Raji (cell line): ENCODE measurements around the gene SSRP1.

Experiments
- POLR2A ChIP-seq: IDR thresholded peaks from 2 replicates; pipeline ENCODE4 v1.6.1; 2011; ENCODE audit warnings: low read depth, low read length, control low read depth; ENCODE audit not compliant: insufficient read depth

The SSRP1 gene

GRCh38 chr11:57330029-57330428 is 5.7 kb downstream of the SSRP1 start:
- TF ChIP-seq POLR2A = no peak

GRCh38 chr11:57327721-57328120 is 8.0 kb downstream of the SSRP1 start:
- TF ChIP-seq POLR2A = no peak

- no peak for TF ChIP-seq POLR2A
Measured at GRCh38 chr11:57325735-57326048, 10.0 kb downstream of the SSRP1 start.

DNA sequence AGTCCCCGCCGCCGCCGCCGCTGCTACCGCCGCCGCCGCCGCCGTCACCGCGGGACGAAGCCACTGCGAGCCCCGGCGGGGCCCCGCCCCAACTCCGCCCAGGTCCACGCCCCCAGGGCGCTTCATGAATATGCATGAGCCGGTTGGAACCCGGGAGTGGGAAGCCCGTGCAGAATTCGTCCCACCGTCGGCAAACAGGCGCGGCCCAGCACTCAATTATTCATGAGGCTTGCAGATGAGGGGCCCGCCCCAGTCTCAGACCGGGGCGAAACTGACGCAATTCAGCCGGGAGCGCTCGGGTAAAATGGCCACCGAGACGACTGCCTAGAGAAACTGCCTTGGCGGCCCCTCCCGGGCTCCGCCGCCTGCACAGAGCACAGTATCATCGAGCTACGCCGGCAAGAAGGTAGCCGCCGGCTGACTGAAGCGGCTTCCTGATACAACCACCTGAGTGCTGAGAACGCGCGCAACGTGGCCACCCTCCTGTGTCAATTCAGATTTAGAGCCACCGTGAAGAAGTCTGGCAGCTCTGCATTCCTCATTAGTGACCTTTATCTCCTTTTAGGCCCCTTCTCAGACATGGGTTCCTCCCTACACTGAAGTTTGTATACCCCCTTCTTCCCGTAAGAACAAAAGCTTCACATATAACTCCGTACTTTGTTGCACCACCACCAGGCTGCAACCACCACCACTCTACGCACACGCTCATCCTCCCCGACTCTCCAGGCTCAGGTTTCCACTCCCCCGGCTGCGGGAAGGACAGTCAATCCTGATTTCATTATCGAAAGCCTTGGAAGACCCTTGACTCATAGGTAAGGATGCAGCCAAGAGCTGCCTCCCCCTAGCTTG is 10.6 kb downstream of the SSRP1 start, which contains the start of gene TNKS1BP1:
Gene TNKS1BP1 (minus strand): TSS at position 67 of the 849 bp plus-strand sequence. CDS start 3,067 bp downstream, outside the sequence.
- peak; percentile 80 for TF ChIP-seq POLR2A

DNA sequence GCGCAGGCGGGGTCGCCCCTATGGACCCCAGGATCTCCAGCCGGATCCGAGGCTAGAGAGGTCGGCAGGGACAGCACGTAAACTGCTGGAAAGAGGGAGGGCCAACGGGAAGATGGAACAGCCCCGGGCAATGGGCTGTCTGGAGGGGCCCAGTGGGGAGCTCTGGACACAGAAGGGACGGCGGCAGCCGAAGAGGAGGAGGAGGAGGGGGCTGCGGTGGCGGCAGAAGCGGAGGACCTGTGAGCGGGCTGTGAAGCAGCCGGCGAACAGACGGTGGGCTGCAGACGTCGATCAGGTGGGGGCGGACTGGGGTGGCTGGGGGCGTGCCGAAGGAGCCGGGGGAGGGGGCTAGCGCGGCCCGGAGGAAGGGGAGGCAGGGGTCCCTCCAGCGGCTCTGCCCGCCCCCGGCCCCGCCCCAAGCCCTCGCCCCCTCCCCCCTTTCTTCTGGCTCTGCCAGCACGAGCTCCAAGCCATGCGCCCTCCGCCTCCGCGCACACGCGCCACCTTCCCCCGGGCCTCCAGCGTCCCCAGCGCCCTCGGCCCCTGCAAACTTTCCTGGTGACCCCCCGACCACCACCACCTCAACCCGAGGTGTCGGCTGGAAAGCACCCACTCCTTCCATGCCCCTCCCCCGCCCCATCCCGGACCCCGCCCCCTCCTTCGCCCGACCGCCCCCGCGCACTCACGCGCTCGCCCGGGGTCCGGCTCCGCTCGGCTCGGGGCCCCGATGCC is 11.4 kb downstream of the SSRP1 start:
- no peak for TF ChIP-seq POLR2A

DNA sequence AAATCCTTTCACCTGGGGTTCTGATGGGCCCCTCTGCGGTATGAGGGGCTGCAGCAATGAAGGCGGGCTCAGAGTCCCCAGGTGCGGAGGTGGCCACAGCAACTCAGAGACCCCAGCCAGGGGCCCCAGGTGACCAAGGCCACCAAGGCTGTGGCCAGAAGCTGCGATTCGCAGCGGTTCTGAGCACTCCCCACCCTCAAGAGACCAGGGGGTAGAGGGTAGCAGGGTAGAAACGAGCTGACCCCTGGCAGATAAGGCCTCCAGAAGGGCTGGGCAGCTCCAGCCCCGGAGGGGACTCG is 11.9 kb downstream of the SSRP1 start:
- TF ChIP-seq POLR2A = no peak

DNA sequence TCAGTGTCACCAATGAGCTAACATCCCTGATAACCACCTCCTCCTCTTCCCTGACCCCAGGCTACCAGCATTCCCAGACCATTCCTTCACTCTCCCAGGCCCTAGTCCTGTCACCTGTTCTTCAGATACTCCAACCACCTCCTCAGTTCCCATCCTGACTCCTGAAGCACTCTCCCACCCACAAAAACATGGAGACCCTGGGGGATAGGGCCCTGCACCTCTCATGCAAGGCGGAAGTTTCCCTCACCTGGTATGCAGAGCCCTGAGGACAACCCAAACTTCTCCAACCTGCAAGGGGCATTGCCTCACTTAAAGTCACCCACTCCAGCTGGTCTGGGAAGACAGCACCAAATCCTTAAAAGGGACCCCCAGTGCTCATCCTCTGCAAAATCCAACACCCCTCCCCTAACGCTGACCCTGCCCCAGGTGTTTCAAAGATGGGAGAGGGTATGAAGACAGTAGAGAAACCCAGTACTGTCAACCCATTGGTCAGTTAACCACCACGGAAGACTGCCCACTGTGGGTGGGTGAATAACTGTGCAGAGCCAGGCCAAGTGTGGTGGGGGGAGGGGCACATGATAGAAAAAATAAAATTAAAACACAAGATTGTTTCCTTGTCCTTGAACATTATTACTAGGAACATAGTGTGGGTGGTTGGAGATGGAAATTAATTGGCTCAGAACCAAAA is 12.4 kb downstream of the SSRP1 start:
- no peak for TF ChIP-seq POLR2A

- TF ChIP-seq POLR2A = no peak
Measured at GRCh38 chr11:57322256-57323166, 13.2 kb downstream of the SSRP1 start.

- no peak for TF ChIP-seq POLR2A
Measured at GRCh38 chr11:57321388-57322255, 14.1 kb downstream of the SSRP1 start.

GRCh38 chr11:57320719-57321387 is 14.8 kb downstream of the SSRP1 start:
- no peak for TF ChIP-seq POLR2A

GRCh38 chr11:57320067-57320718 is 15.5 kb downstream of the SSRP1 start:
- no peak for TF ChIP-seq POLR2A

GRCh38 chr11:57318178-57318577 is 17.5 kb downstream of the SSRP1 start:
- TF ChIP-seq POLR2A = no peak

- TF ChIP-seq POLR2A = no peak
Measured at GRCh38 chr11:57316017-57316416, 19.7 kb downstream of the SSRP1 start.
